Measurements from ENCODE around the gene POLE.

The POLE gene

DNA sequence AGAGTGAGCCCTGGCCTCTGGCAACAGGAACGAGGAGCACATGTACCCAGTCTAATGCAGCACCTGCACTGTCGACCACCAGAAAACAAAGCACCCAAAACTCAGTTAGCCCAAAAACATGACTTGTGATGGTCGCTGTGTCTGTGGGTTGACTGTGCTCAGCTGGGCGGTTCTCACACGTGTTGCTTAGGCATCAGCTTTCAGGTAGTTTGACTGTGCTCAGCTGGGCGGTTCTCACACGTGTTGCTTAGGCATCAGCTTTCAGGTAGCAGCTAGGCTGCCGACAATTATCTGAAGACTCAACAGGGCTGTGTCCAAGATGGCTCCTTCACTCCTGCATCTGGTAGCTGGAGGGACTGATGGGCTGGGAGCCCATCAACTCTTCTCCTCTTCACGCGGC lies 75.5 kb downstream of the POLE start:
- H3F3A ChIP-seq (ENCODE audit: control insufficient read depth, insufficient read depth): no peaks in the 10 kb centered on the region
- no peaks in the 10 kb centered on the region for H3K79me2 ChIP-seq (ENCODE audit: control insufficient read depth, low read length)
- H3K27ac ChIP-seq (ENCODE audit: low read depth, low read length): no peak overlapping the region
- no peak overlapping the region for H3K4me3 ChIP-seq (ENCODE audit: low read length)
- H3K4me1 ChIP-seq (ENCODE audit: control insufficient read depth, low read length): peaks cover 3% of the 10 kb centered on the region; the same call in 1 of the 2 replicates
- no peak for TF ChIP-seq EZH2phosphoT487 (IDR thresholded peaks at IDR 0.05; ENCODE audit: borderline replicate concordance, low read length)
- TF ChIP-seq, protein P1, sequence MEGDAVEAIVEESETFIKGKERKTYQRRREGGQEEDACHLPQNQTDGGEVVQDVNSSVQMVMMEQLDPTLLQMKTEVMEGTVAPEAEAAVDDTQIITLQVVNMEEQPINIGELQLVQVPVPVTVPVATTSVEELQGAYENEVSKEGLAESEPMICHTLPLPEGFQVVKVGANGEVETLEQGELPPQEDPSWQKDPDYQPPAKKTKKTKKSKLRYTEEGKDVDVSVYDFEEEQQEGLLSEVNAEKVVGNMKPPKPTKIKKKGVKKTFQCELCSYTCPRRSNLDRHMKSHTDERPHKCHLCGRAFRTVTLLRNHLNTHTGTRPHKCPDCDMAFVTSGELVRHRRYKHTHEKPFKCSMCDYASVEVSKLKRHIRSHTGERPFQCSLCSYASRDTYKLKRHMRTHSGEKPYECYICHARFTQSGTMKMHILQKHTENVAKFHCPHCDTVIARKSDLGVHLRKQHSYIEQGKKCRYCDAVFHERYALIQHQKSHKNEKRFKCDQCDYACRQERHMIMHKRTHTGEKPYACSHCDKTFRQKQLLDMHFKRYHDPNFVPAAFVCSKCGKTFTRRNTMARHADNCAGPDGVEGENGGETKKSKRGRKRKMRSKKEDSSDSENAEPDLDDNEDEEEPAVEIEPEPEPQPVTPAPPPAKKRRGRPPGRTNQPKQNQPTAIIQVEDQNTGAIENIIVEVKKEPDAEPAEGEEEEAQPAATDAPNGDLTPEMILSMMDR (IDR thresholded peaks at IDR 0.05; ENCODE audit: low read depth, low read length, poor library complexity, severe bottlenecking): no peak
- no peaks in the 10 kb centered on the region for H4K20me1 ChIP-seq (ENCODE audit: control insufficient read depth, insufficient read depth, low read depth, low read length)
- no peaks in the 10 kb centered on the region for H3K9me2 ChIP-seq (replicated peaks; ENCODE audit: control insufficient read depth, low read length)
- H3K9me3 ChIP-seq (ENCODE audit: control insufficient read depth, insufficient read depth, low read length): peaks cover 6% of the 10 kb centered on the region; the same call in 1 of the 2 replicates
- 0 out of 2 replicates have a peak, but pooled peaks cover 3% of the 10 kb centered on the region for H3K27me3 ChIP-seq (ENCODE audit: control insufficient read depth, low read length)
- H3K36me3 ChIP-seq (ENCODE audit: control insufficient read depth, low read length): no peaks in the 10 kb centered on the region
- H3K4me2 ChIP-seq (ENCODE audit: low read length): no peak overlapping the region

DNA sequence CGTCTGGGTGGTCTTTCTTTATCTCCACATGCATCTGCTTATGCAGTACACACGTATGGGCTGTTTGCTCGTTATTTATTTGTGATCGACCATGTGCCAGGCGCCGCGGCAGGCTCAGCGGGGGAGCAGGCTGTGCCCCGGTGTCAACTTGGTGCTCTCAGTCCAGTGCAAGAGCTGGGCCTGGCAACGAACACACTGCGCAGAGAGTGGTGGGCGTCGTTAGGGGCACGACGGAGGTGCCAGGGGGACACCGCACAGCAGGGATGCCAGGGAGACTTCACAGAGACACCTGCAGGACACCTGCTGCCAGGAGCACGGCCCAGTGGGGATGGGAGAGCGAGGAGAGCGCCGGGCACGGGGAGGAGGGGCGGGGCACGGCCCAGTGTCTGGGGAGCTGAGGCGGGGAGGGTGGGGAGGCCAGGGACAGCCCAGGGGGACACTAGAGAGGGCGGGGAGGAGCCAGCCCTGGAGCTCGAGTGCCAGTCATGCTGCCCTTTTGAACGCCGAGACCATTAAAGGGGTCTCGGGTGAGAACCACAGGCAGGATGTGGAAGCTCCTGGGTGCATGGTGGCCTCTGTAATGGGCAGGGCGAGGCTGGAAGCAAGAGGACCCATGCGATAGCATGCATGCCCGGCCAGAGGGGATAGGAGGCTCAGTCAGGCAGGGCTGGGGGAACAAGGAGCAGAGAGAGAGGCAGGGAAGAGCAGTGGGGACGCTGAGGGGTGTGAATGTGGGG lies 76.1 kb downstream of the POLE start:
- Histone ChIP-seq H3K79me2 (ENCODE audit: control insufficient read depth, low read length) (no peaks in the 10 kb centered on the region), H3K27me3 (ENCODE audit: control insufficient read depth, low read length) (0 out of 2 replicates have a peak, but pooled peaks cover 3% of the 10 kb centered on the region), H3K4me3 (ENCODE audit: low read length) (no peak overlapping the region), H3F3A (ENCODE audit: control insufficient read depth, insufficient read depth) (no peaks in the 10 kb centered on the region), H3K9me2 (replicated peaks; ENCODE audit: control insufficient read depth, low read length) (no peaks in the 10 kb centered on the region), H4K20me1 (ENCODE audit: control insufficient read depth, insufficient read depth, low read depth, low read length) (no peaks in the 10 kb centered on the region), H3K4me2 (ENCODE audit: low read length) (no peak overlapping the region), H3K4me1 (ENCODE audit: control insufficient read depth, low read length) (peaks cover 3% of the 10 kb centered on the region; the same call in 1 of the 2 replicates), H3K9me3 (ENCODE audit: control insufficient read depth, insufficient read depth, low read length) (peaks cover 4% of the 10 kb centered on the region; the same call in 1 of the 2 replicates), H3K27ac (ENCODE audit: low read depth, low read length) (no peak overlapping the region), H3K36me3 (ENCODE audit: control insufficient read depth, low read length) (no peaks in the 10 kb centered on the region)
- TF ChIP-seq, protein P1 (IDR thresholded peaks at IDR 0.05; ENCODE audit: low read depth, low read length, poor library complexity, severe bottlenecking): no peak
- TF ChIP-seq EZH2phosphoT487 (IDR thresholded peaks at IDR 0.05; ENCODE audit: borderline replicate concordance, low read length): no peak

DNA sequence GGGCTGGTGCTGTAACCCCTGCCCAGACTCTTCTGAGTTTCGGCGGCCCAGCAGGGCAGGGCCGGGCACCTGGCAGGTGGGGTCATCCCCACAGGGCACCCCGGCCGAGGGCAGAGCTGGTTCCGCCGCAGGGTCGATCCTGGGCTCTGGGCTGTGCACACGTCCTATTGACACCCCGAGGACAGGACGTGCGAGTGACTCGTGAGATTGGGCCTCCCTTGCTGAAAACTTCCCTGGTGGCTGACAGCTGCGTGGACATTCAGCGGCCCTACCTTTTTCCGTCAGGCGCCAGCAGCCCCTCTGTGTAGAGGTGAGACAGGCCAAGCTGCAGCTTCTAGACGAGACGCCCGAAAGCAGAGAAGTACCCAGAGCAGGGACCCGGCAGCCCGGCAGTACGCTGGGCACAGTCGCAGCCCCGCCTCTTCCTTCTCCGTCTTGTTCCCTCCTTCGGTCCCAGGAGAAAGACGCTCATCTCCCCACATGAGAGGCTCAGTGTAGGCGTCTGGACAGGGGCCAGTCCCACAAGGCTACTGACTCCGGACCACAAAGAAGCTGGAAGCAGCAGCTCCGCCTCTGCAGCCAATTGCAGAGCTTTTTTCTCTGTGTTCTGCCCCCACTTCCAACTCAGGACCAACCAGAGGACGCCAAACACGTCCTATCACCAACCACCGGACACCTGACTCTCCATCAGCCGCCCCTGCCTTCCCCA lies 76.9 kb downstream of the POLE start, which contains the start of gene LRCOL1:
Gene LRCOL1, minus strand, starts transcription at position 532 of the 709 bp plus-strand sequence. CDS start 4,331 bp downstream, outside the sequence.
- Histone ChIP-seq H3K9me2 (replicated peaks; ENCODE audit: control insufficient read depth, low read length) (no peaks in the 10 kb centered on the region), H3K4me2 (ENCODE audit: low read length) (no peak within 1 kb of the TSS), H4K20me1 (ENCODE audit: control insufficient read depth, insufficient read depth, low read depth, low read length) (no peaks in the 10 kb centered on the region), H3K27ac (ENCODE audit: low read depth, low read length) (no peak within 1 kb of the TSS), H3K36me3 (ENCODE audit: control insufficient read depth, low read length) (no peaks in the 10 kb centered on the region), H3F3A (ENCODE audit: control insufficient read depth, insufficient read depth) (no peaks in the 10 kb centered on the region), H3K79me2 (ENCODE audit: control insufficient read depth, low read length) (no peaks in the 10 kb centered on the region), H3K9me3 (ENCODE audit: control insufficient read depth, insufficient read depth, low read length) (no peaks in the 10 kb centered on the region), H3K4me1 (ENCODE audit: control insufficient read depth, low read length) (peaks cover 3% of the 10 kb centered on the region; the same call in 1 of the 2 replicates), H3K4me3 (ENCODE audit: low read length) (no peak within 1 kb of the TSS), H3K27me3 (ENCODE audit: control insufficient read depth, low read length) (0 out of 2 replicates have a peak, but pooled peaks cover 3% of the 10 kb centered on the region)
- TF ChIP-seq, protein P1 (IDR thresholded peaks at IDR 0.05; ENCODE audit: low read depth, low read length, poor library complexity, severe bottlenecking): no peak

Measured in DOHH2 (cell line).